ENCODE results near the gene SNCA.
A peak's percentile ranks its signal among the peaks of the same experiment; 100 is the strongest.

Gene SNCA

GRCh38 chr4:89739311-89739988 is 97.5 kb downstream of the SNCA start:
- TF ChIP-seq CTCF (IDR thresholded peaks at IDR 0.05; ENCODE audit: low read depth, low read length) = no peak
- H3K4me3 ChIP-seq (replicated peaks in 1 of 2; ENCODE audit: low read depth in 2 of 2, low read length in 2 of 2) = no peak overlapping the region
- no peak for DNase-seq (ENCODE audit: low read depth in 2 of 2)

DNA sequence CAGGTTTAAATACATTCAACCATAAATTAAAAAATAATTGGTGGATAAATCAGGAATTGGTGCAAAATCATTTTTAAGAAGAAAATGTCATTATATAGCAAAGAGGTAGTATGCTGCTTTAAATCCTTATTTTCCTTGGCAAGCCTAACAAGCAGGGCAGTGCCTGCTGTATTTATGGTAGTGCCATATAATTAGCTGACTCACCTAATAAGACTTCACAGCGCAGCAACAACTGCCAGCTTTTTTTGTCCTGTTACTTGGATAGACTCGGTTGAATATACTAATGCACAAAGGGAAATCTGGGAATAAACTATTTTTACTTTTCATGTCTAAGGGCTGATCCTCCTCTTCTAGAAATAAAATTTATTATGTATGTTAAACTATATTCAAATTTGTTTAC is 99.1 kb downstream of the SNCA start:
- peak in 1 of 2 donors; percentile 36 for DNase-seq (ENCODE audit: low read depth in 2 of 2)
- H3K4me3 ChIP-seq (replicated peaks in 1 of 2; ENCODE audit: low read depth in 2 of 2, low read length in 2 of 2) = no peak overlapping the region
- TF ChIP-seq CTCF (IDR thresholded peaks at IDR 0.05; ENCODE audit: low read depth, low read length) = no peak

- TF ChIP-seq CTCF (IDR thresholded peaks at IDR 0.05; ENCODE audit: low read depth, low read length) = no peak
- H3K4me3 ChIP-seq (replicated peaks in 1 of 2; ENCODE audit: low read depth in 2 of 2, low read length in 2 of 2) = no peak overlapping the region
- DNase-seq (ENCODE audit: low read depth in 2 of 2) = no peak
Observed at GRCh38 chr4:89733946-89734345, 103.0 kb downstream of the SNCA start.

- DNase-seq (ENCODE audit: low read depth in 2 of 2) = no peak
- no peak for TF ChIP-seq CTCF (IDR thresholded peaks at IDR 0.05; ENCODE audit: low read depth, low read length)
Observed at GRCh38 chr4:89727238-89727637, 109.7 kb downstream of the SNCA start.

GRCh38 chr4:89725268-89725667 is 111.7 kb downstream of the SNCA start:
- H3K4me3 ChIP-seq (replicated peaks in 1 of 2; ENCODE audit: low read depth in 2 of 2, low read length in 2 of 2) = no peak overlapping the region
- TF ChIP-seq CTCF (IDR thresholded peaks at IDR 0.05; ENCODE audit: low read depth, low read length) = no peak
- DNase-seq (ENCODE audit: low read depth in 2 of 2) = no peak

More at GRCh38 chr4:89727238-89727637, 109.7 kb downstream of the SNCA start:
- H3K4me3 ChIP-seq (replicated peaks in 1 of 2; ENCODE audit: low read depth in 2 of 2, low read length in 2 of 2) = no peak overlapping the region

- no peak overlapping the region for H3K4me3 ChIP-seq (replicated peaks in 1 of 2; ENCODE audit: low read depth in 2 of 2, low read length in 2 of 2)
- DNase-seq (ENCODE audit: low read depth in 2 of 2) = peak; percentile 11 to 43
- TF ChIP-seq CTCF (IDR thresholded peaks at IDR 0.05; ENCODE audit: low read depth, low read length) = no peak
Observed at GRCh38 chr4:89724716-89725115, 112.2 kb downstream of the SNCA start.

GRCh38 chr4:89723096-89723495 is 113.9 kb downstream of the SNCA start:
- DNase-seq (ENCODE audit: low read depth in 2 of 2) = no peak
- H3K4me3 ChIP-seq (replicated peaks in 1 of 2; ENCODE audit: low read depth in 2 of 2, low read length in 2 of 2) = no peak overlapping the region
- TF ChIP-seq CTCF (IDR thresholded peaks at IDR 0.05; ENCODE audit: low read depth, low read length) = no peak
